GM12892 (cell line): ENCODE data around the gene RABGEF1.

Source experiments
- POLR2A ChIP-seq: IDR thresholded peaks from 2 replicates; pipeline ENCODE4 v1.6.1; 2011; ENCODE audit warnings: low read depth, low read length, control low read depth
- TAF1 ChIP-seq: IDR thresholded peaks from 2 replicates; pipeline ENCODE4 v1.6.1; 2011; ENCODE audit warnings: low read depth, mild to moderate bottlenecking, control low read depth, low read length, borderline replicate concordance

DNA sequence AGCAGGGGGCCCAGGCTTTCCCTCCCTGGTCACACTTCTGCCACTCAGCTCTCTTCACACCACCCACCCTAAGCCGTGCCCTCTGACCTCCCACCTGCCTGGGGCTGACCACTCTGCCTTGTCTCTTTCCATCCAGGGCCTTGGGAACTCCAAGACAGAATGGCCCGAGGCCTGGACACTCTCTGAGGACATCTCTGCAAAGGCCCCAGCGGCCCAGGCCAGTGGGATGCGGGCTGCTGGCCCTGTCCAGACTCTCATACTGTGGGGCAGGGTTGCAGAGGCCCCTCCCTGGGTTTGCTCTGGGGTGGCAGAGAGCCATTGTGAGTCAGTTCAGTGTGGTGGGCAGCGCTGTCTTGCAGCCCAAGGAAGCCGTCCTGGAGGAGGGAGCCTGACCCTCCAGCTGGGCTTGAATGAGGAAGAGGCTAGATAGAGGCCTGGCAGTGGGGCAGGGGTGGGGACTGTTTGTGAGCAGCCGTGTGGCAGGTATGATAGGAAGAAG is 39.9 kb upstream of the RABGEF1 start:
- TF ChIP-seq POLR2A (no peak), TAF1 (no peak)
